Skeletal muscle tissue (tissue), 4 donors: ENCODE data around the gene ARHGAP8. TPM values are rescaled to one million over a fixed set of nuclear protein-coding genes. Genes with fewer than 3 reads are reported as not detected.

Experiments used
- H3K27ac ChIP-seq: one replicate; pipeline ENCODE4 v1.7.0; 2013; ENCODE audit warnings: mild to moderate bottlenecking, low read depth, low read length, inconsistent platforms
- H3K27me3 ChIP-seq, 3 donors: one replicate each; pipeline ENCODE4 v1.7.0; 2013; ENCODE audit warnings: low read length in 3 of 3; ENCODE audit not compliant: control insufficient read depth in 3 of 3, insufficient read depth in 3 of 3
- H3K36me3 ChIP-seq, 3 donors: one replicate each; pipeline ENCODE4 v1.7.0; 2013; ENCODE audit warnings: low read length in 3 of 3; ENCODE audit not compliant: control insufficient read depth in 3 of 3, insufficient read depth in 3 of 3
- H3K4me1 ChIP-seq, 3 donors: one replicate each; pipeline ENCODE4 v1.7.0; 2013; ENCODE audit warnings: low read length in 3 of 3, mild to moderate bottlenecking in 3 of 3; ENCODE audit not compliant: control insufficient read depth in 3 of 3, insufficient read depth in 3 of 3
- H3K4me3 ChIP-seq, 3 donors: one replicate each; pipeline ENCODE4 v1.7.0; 2013; ENCODE audit warnings: low read length in 3 of 3
- H3K9ac ChIP-seq, 3 donors: one replicate each; pipeline ENCODE4 v1.7.0; 2013; ENCODE audit warnings: low read length in 3 of 3, mild to moderate bottlenecking in 3 of 3, moderate library complexity in 2 of 3, low read depth in 1 of 3
- H3K9me3 ChIP-seq, 3 donors: one replicate each; pipeline ENCODE4 v1.7.0; 2013; ENCODE audit warnings: low read length in 3 of 3; ENCODE audit not compliant: control insufficient read depth in 3 of 3
- total RNA-seq: library from RNA; depleted of rRNA; stranded (reverse); fragments of >200 nt; gene quantifications from one replicate; pipeline ENCODE4 v1.2.3, GENCODE V29; 2014
- donor health status: Osteomylitis.

The ARHGAP8 gene
- total RNA-seq, 1 donor from 2014 or later, result 0.52 TPM

GRCh38 chr22:44831885-44832284 lies 79.5 kb downstream of the ARHGAP8 start:
- Histone ChIP-seq H3K9ac (no peak overlapping the region), H3K4me3 (no peak overlapping the region), H3K27ac (no peak overlapping the region), H3K36me3 (no peaks in the 10 kb centered on the region), H3K4me1 (no peaks in the 10 kb centered on the region), H3K9me3 (peaks cover 0 to 11% (median 6%) of the 10 kb centered on the region in 3 donors), H3K27me3 (peaks cover 0 to 6% (median 2%) of the 10 kb centered on the region in 3 donors)

- Histone ChIP-seq H3K36me3 (no peaks in the 10 kb centered on the region), H3K4me1 (no peaks in the 10 kb centered on the region), H3K27me3 (peaks cover 0 to 17% (median 6%) of the 10 kb centered on the region in 3 donors), H3K4me3 (no peak overlapping the region), H3K9ac (no peak overlapping the region), H3K27ac (no peak overlapping the region), H3K9me3 (peaks cover 0 to 11% (median 6%) of the 10 kb centered on the region in 3 donors)
These were observed 81.7 kb downstream of the ARHGAP8 start for GRCh38 chr22:44834065-44834464.

GRCh38 chr22:44837481-44837880 lies 85.1 kb downstream of the ARHGAP8 start:
- Histone ChIP-seq H3K27ac (no peak overlapping the region), H3K9ac (no peak overlapping the region), H3K36me3 (no peaks in the 10 kb centered on the region), H3K27me3 (peaks cover 12 to 39% (median 15%) of the 10 kb centered on the region in 3 donors), H3K4me3 (no peak overlapping the region), H3K4me1 (no peaks in the 10 kb centered on the region), H3K9me3 (peaks cover 2 to 9% (median 6%) of the 10 kb centered on the region in 3 donors)

GRCh38 chr22:44838316-44839016 lies 86.1 kb downstream of the ARHGAP8 start:
- no peak overlapping the region for H3K27ac ChIP-seq
- peaks cover 2 to 6% (median 5%) of the 10 kb centered on the region in 3 donors for H3K9me3 ChIP-seq
- no peak overlapping the region for H3K4me3 ChIP-seq
- peaks cover 12 to 39% (median 15%) of the 10 kb centered on the region in 3 donors for H3K27me3 ChIP-seq
- H3K9ac ChIP-seq, result no peak overlapping the region
- no peaks in the 10 kb centered on the region for H3K36me3 ChIP-seq
- H3K4me1 ChIP-seq, result no peaks in the 10 kb centered on the region

GRCh38 chr22:44839061-44839460 lies 86.7 kb downstream of the ARHGAP8 start:
- H3K9me3 ChIP-seq, result peaks cover 2 to 6% (median 5%) of the 10 kb centered on the region in 3 donors
- no peak overlapping the region for H3K4me3 ChIP-seq
- H3K27me3 ChIP-seq, result peaks cover 12 to 39% (median 15%) of the 10 kb centered on the region in 3 donors
- no peak overlapping the region for H3K27ac ChIP-seq
- no peaks in the 10 kb centered on the region for H3K36me3 ChIP-seq
- H3K9ac ChIP-seq, result peak overlapping the region in 1 of 3 donors; percentile 20
- H3K4me1 ChIP-seq, result no peaks in the 10 kb centered on the region

- Histone ChIP-seq H3K27ac (no peak overlapping the region), H3K27me3 (peaks cover 12 to 39% (median 15%) of the 10 kb centered on the region in 3 donors), H3K9me3 (peaks cover 2 to 7% (median 6%) of the 10 kb centered on the region in 3 donors), H3K4me3 (no peak overlapping the region), H3K4me1 (no peaks in the 10 kb centered on the region), H3K9ac (no peak overlapping the region), H3K36me3 (no peaks in the 10 kb centered on the region)
These were observed 87.3 kb downstream of the ARHGAP8 start for GRCh38 chr22:44839721-44840120.

- peaks cover 12 to 46% (median 15%) of the 10 kb centered on the region in 3 donors for H3K27me3 ChIP-seq
- H3K4me3 ChIP-seq, result no peak overlapping the region
- no peak overlapping the region for H3K9ac ChIP-seq
- no peaks in the 10 kb centered on the region for H3K4me1 ChIP-seq
- H3K27ac ChIP-seq, result no peak overlapping the region
- H3K36me3 ChIP-seq, result no peaks in the 10 kb centered on the region
- peaks cover 6 to 7% (median 7%) of the 10 kb centered on the region in 3 donors for H3K9me3 ChIP-seq
These were observed 88.4 kb downstream of the ARHGAP8 start for GRCh38 chr22:44840611-44841322.

GRCh38 chr22:44842417-44842816 lies 90.0 kb downstream of the ARHGAP8 start:
- Histone ChIP-seq H3K4me3 (no peak overlapping the region), H3K36me3 (no peaks in the 10 kb centered on the region), H3K27me3 (peaks cover 12 to 45% (median 16%) of the 10 kb centered on the region in 3 donors), H3K9me3 (peaks cover 3 to 6% (median 5%) of the 10 kb centered on the region in 3 donors), H3K27ac (no peak overlapping the region), H3K9ac (no peak overlapping the region), H3K4me1 (no peaks in the 10 kb centered on the region)

- H3K36me3 ChIP-seq, result no peaks in the 10 kb centered on the region
These were observed 92.8 kb downstream of the ARHGAP8 start for GRCh38 chr22:44845191-44845590.

More at GRCh38 chr22:44845191-44845590, 92.8 kb downstream of the ARHGAP8 start:
- Histone ChIP-seq H3K9ac (no peak overlapping the region), H3K4me1 (no peaks in the 10 kb centered on the region), H3K27me3 (peaks cover 4 to 25% (median 11%) of the 10 kb centered on the region in 3 donors), H3K9me3 (peaks cover 3 to 6% (median 5%) of the 10 kb centered on the region in 3 donors), H3K27ac (no peak overlapping the region), H3K4me3 (no peak overlapping the region)
